HG03521 (cell line): ENCODE data around the gene EXOSC9.

Source experiments
- ATAC-seq: cut with Tn5 transposase; IDR thresholded peaks from one replicate; pipeline ENCODE4 v1.9.1; 2021; ENCODE audit warnings: mild to moderate bottlenecking, moderate library complexity; ENCODE audit not compliant: unreplicated experiment

Gene EXOSC9

GRCh38 chr4:121822796-121823504 is 21.8 kb downstream of the EXOSC9 start:
- ATAC-seq = peak; percentile 32

- peak; percentile 95 for ATAC-seq
These were observed 22.5 kb downstream of the EXOSC9 start, which contains the start of gene CCNA2 for GRCh38 chr4:121823505-121824170. TSS of gene CCNA2 (minus strand) at chr4:121823883. CDS start at chr4:121823628, 255 bp downstream.

GRCh38 chr4:121824171-121824527 is 23.0 kb downstream of the EXOSC9 start:
- ATAC-seq = no peak

GRCh38 chr4:121824950-121825349 is 23.8 kb downstream of the EXOSC9 start:
- ATAC-seq = no peak

GRCh38 chr4:121827853-121828252 is 26.7 kb downstream of the EXOSC9 start:
- no peak for ATAC-seq

GRCh38 chr4:121829511-121829910 is 28.4 kb downstream of the EXOSC9 start:
- no peak for ATAC-seq

GRCh38 chr4:121838136-121838535 is 37.0 kb downstream of the EXOSC9 start:
- no peak for ATAC-seq

- ATAC-seq = no peak
These were observed 41.7 kb downstream of the EXOSC9 start for GRCh38 chr4:121842862-121843261.

- ATAC-seq = no peak
These were observed 45.5 kb downstream of the EXOSC9 start for GRCh38 chr4:121846662-121847061.

- no peak for ATAC-seq
These were observed 50.2 kb downstream of the EXOSC9 start for GRCh38 chr4:121851354-121851753.

- no peak for ATAC-seq
These were observed 59.0 kb downstream of the EXOSC9 start for GRCh38 chr4:121860121-121860520.

- ATAC-seq = no peak
These were observed 60.3 kb downstream of the EXOSC9 start for GRCh38 chr4:121861426-121861825.

GRCh38 chr4:121863799-121864198 is 62.7 kb downstream of the EXOSC9 start:
- ATAC-seq = no peak
